Measurements from ENCODE around the gene CMTM6. TPM values are rescaled to one million over a fixed set of nuclear protein-coding genes. Genes with fewer than 3 reads are reported as not detected.

The CMTM6 gene
- total RNA-seq, 2 donors from 2014 or later = 55.3 to 73.7 TPM

- H3K27me3 ChIP-seq = no peaks in the 10 kb centered on the region
- H3K36me3 ChIP-seq = no peaks in the 10 kb centered on the region
- no peak overlapping the region for H3K9ac ChIP-seq (ENCODE audit: low read depth in 2 of 2, low read length in 2 of 2)
- intact Hi-C loops (cut with DNase I) = no loop called here
- H3K4me1 ChIP-seq = no peaks in the 10 kb centered on the region
- TF ChIP-seq CTCF (IDR thresholded peaks at IDR 0.05) = no peak
- H3K27ac ChIP-seq = no peak overlapping the region
- DNase-seq = no peak
- H3K4me3 ChIP-seq = no peak overlapping the region
- H3K9me3 ChIP-seq = no peaks in the 10 kb centered on the region
Observed at GRCh38 chr3:32452009-32452408, 50.6 kb downstream of the CMTM6 start.

- intact Hi-C loops (cut with DNase I) = no loop called here
- no peak overlapping the region for H3K27ac ChIP-seq
- H3K36me3 ChIP-seq = no peaks in the 10 kb centered on the region
- H3K9ac ChIP-seq (ENCODE audit: low read depth in 2 of 2, low read length in 2 of 2) = no peak overlapping the region
- no peak for DNase-seq
- H3K9me3 ChIP-seq = no peaks in the 10 kb centered on the region
- no peaks in the 10 kb centered on the region for H3K27me3 ChIP-seq
- H3K4me3 ChIP-seq = no peak overlapping the region
- H3K4me1 ChIP-seq = no peaks in the 10 kb centered on the region
- TF ChIP-seq CTCF (IDR thresholded peaks at IDR 0.05) = no peak
Observed at GRCh38 chr3:32450992-32451659, 51.5 kb downstream of the CMTM6 start.

DNA sequence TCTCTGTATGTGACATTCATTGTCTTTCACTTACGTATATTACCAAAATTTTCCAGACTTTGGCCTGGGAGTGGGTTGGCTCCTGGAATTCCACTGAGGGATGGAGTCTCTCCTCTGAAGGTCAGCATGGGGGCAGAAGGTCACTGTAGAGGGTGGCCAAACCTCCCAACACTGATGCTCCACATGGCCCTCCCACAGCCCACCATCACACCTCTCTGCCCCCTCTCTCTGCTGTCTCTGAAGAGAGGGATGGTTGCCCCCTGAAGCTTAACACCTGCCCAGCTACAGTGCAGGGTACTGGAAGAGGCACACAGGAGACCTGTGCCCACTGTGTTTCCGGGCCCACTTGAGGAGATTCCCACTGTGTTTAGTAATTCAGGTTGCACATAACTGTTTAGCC is 52.2 kb downstream of the CMTM6 start:
- Histone ChIP-seq H3K9ac (ENCODE audit: low read depth in 2 of 2, low read length in 2 of 2) (no peak overlapping the region), H3K4me3 (no peak overlapping the region), H3K4me1 (no peaks in the 10 kb centered on the region), H3K27ac (no peak overlapping the region), H3K27me3 (no peaks in the 10 kb centered on the region), H3K9me3 (no peaks in the 10 kb centered on the region), H3K36me3 (no peaks in the 10 kb centered on the region)
- intact Hi-C loops (cut with DNase I) = no loop called here
- no peak for DNase-seq
- TF ChIP-seq CTCF (IDR thresholded peaks at IDR 0.05) = no peak

DNA sequence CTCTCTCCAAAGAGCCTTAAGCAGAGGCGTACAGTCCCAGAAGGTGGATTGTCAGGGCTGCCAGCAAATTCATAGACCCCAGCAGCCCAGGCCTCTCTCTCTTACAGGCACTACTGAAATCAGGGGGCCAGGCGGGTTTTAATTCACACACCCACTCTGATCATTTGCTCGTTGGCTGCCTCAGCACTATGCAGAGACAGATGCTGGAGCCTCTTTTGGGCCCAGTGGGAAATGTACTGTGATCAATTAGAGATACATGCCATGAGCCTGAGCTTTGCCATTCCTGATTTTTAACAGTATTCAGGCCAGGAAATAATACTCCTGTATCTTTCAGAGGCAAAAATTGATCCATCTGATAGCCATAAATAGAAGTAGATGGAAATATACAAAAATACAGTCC is 53.0 kb downstream of the CMTM6 start:
- H3K27ac ChIP-seq = no peak overlapping the region
- no peak overlapping the region for H3K9ac ChIP-seq (ENCODE audit: low read depth in 2 of 2, low read length in 2 of 2)
- no peaks in the 10 kb centered on the region for H3K27me3 ChIP-seq
- intact Hi-C loops (cut with DNase I) = no loop called here
- DNase-seq = no peak
- H3K36me3 ChIP-seq = no peaks in the 10 kb centered on the region
- no peak overlapping the region for H3K4me3 ChIP-seq
- H3K4me1 ChIP-seq = no peaks in the 10 kb centered on the region
- TF ChIP-seq CTCF (IDR thresholded peaks at IDR 0.05) = no peak
- H3K9me3 ChIP-seq = no peaks in the 10 kb centered on the region

- Histone ChIP-seq H3K9me3 (no peaks in the 10 kb centered on the region), H3K36me3 (no peaks in the 10 kb centered on the region), H3K4me3 (no peak overlapping the region), H3K4me1 (no peaks in the 10 kb centered on the region), H3K27me3 (no peaks in the 10 kb centered on the region), H3K9ac (ENCODE audit: low read depth in 2 of 2, low read length in 2 of 2) (no peak overlapping the region), H3K27ac (no peak overlapping the region)
- DNase-seq = no peak
- intact Hi-C loops (cut with DNase I) = no loop called here
- no peak for TF ChIP-seq CTCF (IDR thresholded peaks at IDR 0.05)
Observed at GRCh38 chr3:32448686-32449474, 53.8 kb downstream of the CMTM6 start.

Measured in colonic mucosa (tissue), 4 donors.